GM23338 (cell line): ENCODE results near the gene FER. TPM values are rescaled to one million over a fixed set of nuclear protein-coding genes. Genes with fewer than 3 reads are reported as not detected.
"Not testable (repeated sequence)": the region's sequence is repeated elsewhere in the genome, so short reads cannot be mapped to it uniquely, and the experiment has no call there.

Experiments used
- ATAC-seq: fragments of 200-7000 bp; cut with Tn5 transposase; 3 replicates; pipeline ENCODE4 v1.9.1; 2020
- DNase-seq: peaks from one replicate; pipeline ENCODE4 v3.0.0-alpha.2; 2015; ENCODE audit warnings: low spot score
- H2AFZ ChIP-seq: fragments of 200-600 bp; sonication (generic); 2 replicates; pipeline ENCODE4 v1.8.0; 2016; ENCODE audit warnings: antibody characterized with exemption, mild to moderate bottlenecking, moderate library complexity
- H3F3A ChIP-seq: fragments of 200-600 bp; sonication (generic); replicated peaks from 2 replicates; pipeline ENCODE4 v1.8.0; 2017; ENCODE audit warnings: antibody characterized with exemption, mixed run types, low read depth
- H3K27ac ChIP-seq: fragments of 200-600 bp; sonication (generic); 2 replicates; pipeline ENCODE4 v1.6.1; 2016; ENCODE audit warnings: low read depth
- H3K27me3 ChIP-seq: fragments of 200-600 bp; sonication (generic); 2 replicates; pipeline ENCODE4 v1.8.0; 2016; ENCODE audit warnings: mild to moderate bottlenecking, mixed run types, moderate library complexity; ENCODE audit not compliant: insufficient read depth
- H3K36me3 ChIP-seq: fragments of 200-600 bp; sonication (generic); 2 replicates; pipeline ENCODE4 v1.8.0; 2016; ENCODE audit warnings: mild to moderate bottlenecking; ENCODE audit not compliant: insufficient read depth
- H3K4me1 ChIP-seq: fragments of 200-600 bp; sonication (generic); 2 replicates; pipeline ENCODE4 v1.8.0; 2016; ENCODE audit warnings: mild to moderate bottlenecking, moderate library complexity; ENCODE audit not compliant: insufficient read depth
- H3K4me2 ChIP-seq: fragments of 200-600 bp; sonication (generic); 2 replicates; pipeline ENCODE4 v1.7.1; 2017; ENCODE audit warnings: mixed run types
- H3K4me3 ChIP-seq: fragments of 200-600 bp; sonication (generic); 2 replicates; pipeline ENCODE4 v1.6.1; 2016; ENCODE audit warnings: mixed run types
- H3K79me2 ChIP-seq: fragments of 200-600 bp; sonication (generic); replicated peaks from 2 replicates; pipeline ENCODE4 v1.8.0; 2017; ENCODE audit warnings: mild to moderate bottlenecking; ENCODE audit not compliant: insufficient read depth
- H3K9me2 ChIP-seq: fragments of 200-600 bp; sonication (generic); 2 replicates; pipeline ENCODE4 v1.8.0; 2017; ENCODE audit not compliant: insufficient read depth
- H4K20me1 ChIP-seq: fragments of 200-600 bp; sonication (generic); replicated peaks from 2 replicates; pipeline ENCODE4 v1.8.0; 2017; ENCODE audit warnings: mild to moderate bottlenecking; ENCODE audit not compliant: insufficient read depth
- H3K27ac Mint-ChIP-seq: 2 replicates; pipeline ENCODE4 v1.8.0; 2020; ENCODE audit warnings: inconsistent platforms, mild to moderate bottlenecking, moderate library complexity, mixed read lengths
- H3K27me3 Mint-ChIP-seq: 3 replicates; pipeline ENCODE4 v1.8.0; 2022; ENCODE audit warnings: low read depth, mild to moderate bottlenecking, moderate library complexity, mixed read lengths, inconsistent platforms; ENCODE audit not compliant: insufficient read depth, poor library complexity
- H3K36me3 Mint-ChIP-seq: 3 replicates; pipeline ENCODE4 v1.8.0; 2021; ENCODE audit warnings: low read depth, mild to moderate bottlenecking, inconsistent platforms, moderate library complexity, mixed read lengths
- H3K4me1 Mint-ChIP-seq: 3 replicates; pipeline ENCODE4 v1.8.0; 2020; ENCODE audit warnings: mild to moderate bottlenecking, inconsistent platforms, mixed read lengths
- H3K4me3 Mint-ChIP-seq: 3 replicates; pipeline ENCODE4 v1.8.0; 2021; ENCODE audit warnings: moderate library complexity, mild to moderate bottlenecking, inconsistent platforms, mixed read lengths
- H3K9me3 Mint-ChIP-seq: 3 replicates; pipeline ENCODE4 v1.8.0; 2020; ENCODE audit warnings: moderate library complexity, mild to moderate bottlenecking, inconsistent platforms, mixed read lengths
- CREB1 ChIP-seq: fragments of 250-450 bp; sonication (Bioruptor Pico); IDR thresholded peaks from 2 replicates; pipeline ENCODE4 v1.5.0; 2020; ENCODE audit warnings: low read depth, mild to moderate bottlenecking, moderate library complexity
- ETS1 ChIP-seq: IDR thresholded peaks from 2 replicates; pipeline ENCODE4 v1.6.1; 2016; ENCODE audit warnings: antibody characterized with exemption
- EZH2 ChIP-seq: fragments of 200-600 bp; sonication (generic); IDR thresholded peaks from one replicate; pipeline ENCODE4 v1.8.0; 2017; ENCODE audit warnings: antibody characterized with exemption, mild to moderate bottlenecking, low read depth; ENCODE audit not compliant: unreplicated experiment
- EZH2phosphoT487 ChIP-seq: fragments of 200-600 bp; sonication (generic); IDR thresholded peaks from one replicate; pipeline ENCODE4 v1.8.1; 2018; ENCODE audit warnings: antibody characterized with exemption; ENCODE audit not compliant: unreplicated experiment
- JUNB ChIP-seq: IDR thresholded peaks from one replicate; pipeline ENCODE4 v1.6.1; 2016; ENCODE audit warnings: antibody characterized with exemption; ENCODE audit not compliant: unreplicated experiment
- NANOG ChIP-seq: IDR thresholded peaks from 2 replicates; pipeline ENCODE4 v1.6.1; 2016; ENCODE audit warnings: antibody characterized with exemption, borderline replicate concordance
- POLR2AphosphoS5 ChIP-seq: IDR thresholded peaks from 2 replicates; pipeline ENCODE4 v1.6.1; 2016; ENCODE audit warnings: antibody characterized with exemption, low read depth
- STAT1 ChIP-seq: IDR thresholded peaks from one replicate; pipeline ENCODE4 v1.6.1; 2016; ENCODE audit warnings: antibody characterized with exemption; ENCODE audit not compliant: unreplicated experiment
- ZNF114 ChIP-seq: fragments of 250-450 bp; sonication (Bioruptor Pico); IDR thresholded peaks from 2 replicates; pipeline ENCODE4 v1.5.0; 2020; ENCODE audit warnings: mild to moderate bottlenecking, moderate library complexity
- ZNF331 ChIP-seq: fragments of 250-450 bp; sonication (Bioruptor Pico); IDR thresholded peaks from 2 replicates; pipeline ENCODE4 v1.5.0; 2020; ENCODE audit warnings: low read depth, mild to moderate bottlenecking, moderate library complexity
- ZNF462 ChIP-seq: fragments of 250-450 bp; sonication (Bioruptor Pico); IDR thresholded peaks from 2 replicates; pipeline ENCODE4 v1.5.0; 2020; ENCODE audit warnings: mild to moderate bottlenecking, moderate library complexity
- polyA plus RNA-seq: library from polyadenylated mRNA; unstranded; fragments of >200 nt; fragmentation: Nextera tagmentation; extraction: Ambion mirVana; gene quantifications from 2 replicates; pipeline ENCODE4 v1.2.1, GENCODE V29; 2016
- total RNA-seq: library from RNA; depleted of rRNA; stranded (reverse); fragments of >200 nt; shearing (Covaris generic); gene quantifications from 2 replicates; pipeline ENCODE4 v1.2.3, GENCODE V29; 2014

FER gene
- total and polyA plus RNA-seq, 2 experiments from 2014 or later, result 17.4 to 34.8 TPM

GRCh38 chr5:108773330-108773729, 25.6 kb downstream of the FER start:
- Mint-ChIP-seq H3K36me3 (peaks cover 19% of the 10 kb centered on the region; the same call in 2 of the 3 replicates), H3K27ac (no peak overlapping the region), H3K4me1 (no peaks in the 10 kb centered on the region), H3K4me3 (no peak overlapping the region), H3K9me3 (peaks cover 5% of the 10 kb centered on the region; the same call in 2 of the 3 replicates), H3K27me3 (no peaks in the 10 kb centered on the region)
- Histone ChIP-seq H4K20me1 (no peaks in the 10 kb centered on the region), H3F3A (no peaks in the 10 kb centered on the region), H3K4me1 (no peaks in the 10 kb centered on the region), H3K9me2 (no peaks in the 10 kb centered on the region), H3K4me3 (no peak overlapping the region), H3K4me2 (no peak overlapping the region), H3K79me2 (peaks cover 21% of the 10 kb centered on the region), H3K27ac (no peak overlapping the region), H3K36me3 (no peaks in the 10 kb centered on the region), H2AFZ (no peak overlapping the region), H3K27me3 (no peaks in the 10 kb centered on the region)
- TF ChIP-seq NANOG (no peak), ZNF462 (CRISPR knock-in tag) (no peak), ETS1 (no peak), EZH2phosphoT487 (no peak), CREB1 (no peak), STAT1 (no peak), POLR2AphosphoS5 (no peak), EZH2 (no peak), ZNF114 (CRISPR knock-in tag) (no peak), JUNB (no peak), ZNF331 (CRISPR knock-in tag) (no peak)
- ATAC-seq (no peak), DNase-seq (no peak)

- H3K27me3 ChIP-seq, H3K4me3 Mint-ChIP-seq, H3K36me3 ChIP-seq, H4K20me1 ChIP-seq, DNase-seq, H2AFZ ChIP-seq, H3K4me3 ChIP-seq, H3K4me1 Mint-ChIP-seq, H3K27ac ChIP-seq, H3K27ac Mint-ChIP-seq, H3K4me1 ChIP-seq, H3F3A ChIP-seq, H3K27me3 Mint-ChIP-seq, ATAC-seq, H3K9me3 Mint-ChIP-seq, H3K4me2 ChIP-seq, H3K9me2 ChIP-seq: not testable (repeated sequence)
- H3K36me3 Mint-ChIP-seq, result peaks cover 19% of the 10 kb centered on the region; the same call in 2 of the 3 replicates
- peaks cover 21% of the 10 kb centered on the region for H3K79me2 ChIP-seq
Measured at GRCh38 chr5:108774079-108774478, 26.4 kb downstream of the FER start.

- H3K79me2 ChIP-seq, result peaks cover 28% of the 10 kb centered on the region
- not testable (repeated sequence) for H3K27me3 Mint-ChIP-seq, H3K27ac ChIP-seq, H3K4me2 ChIP-seq, DNase-seq, H3K4me3 Mint-ChIP-seq, H3K4me3 ChIP-seq, H3K27ac Mint-ChIP-seq, H3K9me2 ChIP-seq, H3F3A ChIP-seq, H3K27me3 ChIP-seq, H2AFZ ChIP-seq, H4K20me1 ChIP-seq, H3K4me1 ChIP-seq, H3K4me1 Mint-ChIP-seq, H3K36me3 ChIP-seq, ATAC-seq
- Mint-ChIP-seq H3K9me3 (peaks cover 10% of the 10 kb centered on the region; the same call in 2 of the 3 replicates), H3K36me3 (peaks cover 25% of the 10 kb centered on the region)
Measured at GRCh38 chr5:108777582-108777981, 29.9 kb downstream of the FER start.
